ENCODE measurements around the gene CELF4.

The CELF4 gene

GRCh38 chr18:37389684-37390368 lies 175.8 kb downstream of the CELF4 start:
- no peaks in the 10 kb centered on the region for H3K36me3 ChIP-seq (ENCODE audit: control insufficient read depth, low read depth, low read length)

DNA sequence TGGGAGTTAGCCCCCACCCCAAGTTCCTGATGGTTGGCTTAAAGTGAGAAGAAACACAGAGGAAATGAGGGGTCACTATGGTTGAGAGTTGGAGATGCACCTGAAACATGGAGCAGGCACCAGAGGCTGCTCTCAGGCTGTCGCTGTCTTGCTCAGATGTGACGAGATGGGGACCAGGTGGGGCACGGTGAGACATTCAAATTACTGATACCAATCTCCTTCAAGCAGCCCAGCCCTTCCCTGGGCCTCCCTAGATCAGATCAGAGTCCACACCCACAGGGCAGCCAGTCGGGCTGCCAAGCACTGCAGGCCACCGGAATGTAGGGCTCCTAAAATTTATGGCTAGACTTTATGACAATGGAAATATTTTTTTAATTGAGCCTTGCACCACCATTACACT lies 176.6 kb downstream of the CELF4 start:
- H3K4me3 ChIP-seq (ENCODE audit: low read length), result no peak overlapping the region
- H3K36me3 ChIP-seq (ENCODE audit: control insufficient read depth, low read depth, low read length), result no peaks in the 10 kb centered on the region
- peaks cover 29% of the 10 kb centered on the region for H3K27me3 ChIP-seq (ENCODE audit: control insufficient read depth, insufficient read depth, low read length)
- H3K9ac ChIP-seq (ENCODE audit: low read length), result no peak overlapping the region
- peaks cover 10% of the 10 kb centered on the region for H3K4me1 ChIP-seq (ENCODE audit: control insufficient read depth, low read depth, low read length)
- no peak overlapping the region for H3K27ac ChIP-seq (ENCODE audit: low read length)
- peaks cover 6% of the 10 kb centered on the region for H3K9me3 ChIP-seq (ENCODE audit: control insufficient read depth, low read depth, low read length)

More at GRCh38 chr18:37389684-37390368, 175.8 kb downstream of the CELF4 start:
- H3K4me1 ChIP-seq (ENCODE audit: control insufficient read depth, low read depth, low read length), result peaks cover 7% of the 10 kb centered on the region
- H3K4me3 ChIP-seq (ENCODE audit: low read length), result no peak overlapping the region
- H3K27ac ChIP-seq (ENCODE audit: low read length), result no peak overlapping the region
- H3K9me3 ChIP-seq (ENCODE audit: control insufficient read depth, low read depth, low read length), result peaks cover 6% of the 10 kb centered on the region
- no peak overlapping the region for H3K9ac ChIP-seq (ENCODE audit: low read length)
- H3K27me3 ChIP-seq (ENCODE audit: control insufficient read depth, insufficient read depth, low read length), result peaks cover 29% of the 10 kb centered on the region

- H3K9ac ChIP-seq (ENCODE audit: low read length), result no peak overlapping the region
- H3K4me3 ChIP-seq (ENCODE audit: low read length), result no peak overlapping the region
- H3K9me3 ChIP-seq (ENCODE audit: control insufficient read depth, low read depth, low read length), result peaks cover 6% of the 10 kb centered on the region
- H3K27ac ChIP-seq (ENCODE audit: low read length), result no peak overlapping the region
- H3K36me3 ChIP-seq (ENCODE audit: control insufficient read depth, low read depth, low read length), result no peaks in the 10 kb centered on the region
- H3K4me1 ChIP-seq (ENCODE audit: control insufficient read depth, low read depth, low read length), result peaks cover 13% of the 10 kb centered on the region
- peaks cover 26% of the 10 kb centered on the region for H3K27me3 ChIP-seq (ENCODE audit: control insufficient read depth, insufficient read depth, low read length)
Measured at GRCh38 chr18:37388413-37388812, 177.2 kb downstream of the CELF4 start.

DNA sequence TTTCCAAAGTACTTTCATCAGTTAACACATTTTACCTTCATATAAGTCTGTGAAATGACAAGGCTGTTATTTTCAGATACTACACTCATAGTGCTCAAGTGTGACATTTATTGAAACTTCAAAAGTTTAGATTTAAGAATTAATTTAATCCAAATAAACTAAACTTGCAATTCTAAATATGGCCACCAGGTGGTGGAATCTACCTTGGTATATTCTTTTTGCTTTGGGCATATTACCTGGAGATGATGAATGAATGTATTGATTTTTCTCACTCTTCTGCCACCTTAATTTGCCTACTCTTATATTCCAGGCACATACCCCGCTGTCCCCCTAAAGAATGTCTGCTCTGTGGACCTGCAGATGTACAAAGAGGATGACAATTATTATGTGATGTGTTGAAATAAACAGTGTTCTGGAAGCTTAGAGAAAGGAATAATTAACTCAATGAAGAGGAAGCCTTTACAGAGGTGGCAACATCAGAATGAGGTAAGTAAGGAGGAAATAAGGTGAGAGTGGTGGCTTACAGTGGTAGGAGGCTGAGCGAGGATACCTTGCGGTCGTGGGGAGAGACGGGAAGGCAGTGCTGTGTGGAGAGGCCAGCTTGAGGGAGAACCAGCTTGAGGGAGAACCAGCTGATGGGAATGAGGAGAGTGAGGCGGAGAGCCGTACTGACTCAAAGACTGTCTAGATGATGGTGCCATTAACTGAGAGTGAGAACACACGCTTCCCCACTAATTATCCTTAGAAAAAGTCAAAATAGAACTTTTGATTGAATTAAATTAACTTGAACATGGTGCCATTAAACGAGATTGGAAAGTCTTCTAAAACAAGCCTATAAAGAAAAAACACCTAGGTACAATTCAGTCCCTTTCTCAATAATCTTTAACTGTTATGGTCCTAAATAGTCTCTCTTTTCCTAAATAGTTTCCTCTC lies 179.5 kb downstream of the CELF4 start:
- no peak overlapping the region for H3K27ac ChIP-seq (ENCODE audit: low read length)

GRCh38 chr18:37383846-37384595 lies 181.6 kb downstream of the CELF4 start:
- no peaks in the 10 kb centered on the region for H3K27me3 ChIP-seq (ENCODE audit: control insufficient read depth, insufficient read depth, low read length)
- H3K4me1 ChIP-seq (ENCODE audit: control insufficient read depth, low read depth, low read length), result peaks cover 8% of the 10 kb centered on the region
- H3K27ac ChIP-seq (ENCODE audit: low read length), result no peak overlapping the region
- H3K36me3 ChIP-seq (ENCODE audit: control insufficient read depth, low read depth, low read length), result no peaks in the 10 kb centered on the region
- H3K4me3 ChIP-seq (ENCODE audit: low read length), result no peak overlapping the region
- no peaks in the 10 kb centered on the region for H3K9me3 ChIP-seq (ENCODE audit: control insufficient read depth, low read depth, low read length)
- H3K9ac ChIP-seq (ENCODE audit: low read length), result no peak overlapping the region

More for the DNA sequence above, 179.5 kb downstream of the CELF4 start:
- Histone ChIP-seq H3K4me1 (ENCODE audit: control insufficient read depth, low read depth, low read length) (peaks cover 8% of the 10 kb centered on the region), H3K9me3 (ENCODE audit: control insufficient read depth, low read depth, low read length) (peaks cover 6% of the 10 kb centered on the region), H3K4me3 (ENCODE audit: low read length) (no peak overlapping the region), H3K9ac (ENCODE audit: low read length) (no peak overlapping the region), H3K27me3 (ENCODE audit: control insufficient read depth, insufficient read depth, low read length) (peaks cover 3% of the 10 kb centered on the region), H3K36me3 (ENCODE audit: control insufficient read depth, low read depth, low read length) (no peaks in the 10 kb centered on the region)

DNA sequence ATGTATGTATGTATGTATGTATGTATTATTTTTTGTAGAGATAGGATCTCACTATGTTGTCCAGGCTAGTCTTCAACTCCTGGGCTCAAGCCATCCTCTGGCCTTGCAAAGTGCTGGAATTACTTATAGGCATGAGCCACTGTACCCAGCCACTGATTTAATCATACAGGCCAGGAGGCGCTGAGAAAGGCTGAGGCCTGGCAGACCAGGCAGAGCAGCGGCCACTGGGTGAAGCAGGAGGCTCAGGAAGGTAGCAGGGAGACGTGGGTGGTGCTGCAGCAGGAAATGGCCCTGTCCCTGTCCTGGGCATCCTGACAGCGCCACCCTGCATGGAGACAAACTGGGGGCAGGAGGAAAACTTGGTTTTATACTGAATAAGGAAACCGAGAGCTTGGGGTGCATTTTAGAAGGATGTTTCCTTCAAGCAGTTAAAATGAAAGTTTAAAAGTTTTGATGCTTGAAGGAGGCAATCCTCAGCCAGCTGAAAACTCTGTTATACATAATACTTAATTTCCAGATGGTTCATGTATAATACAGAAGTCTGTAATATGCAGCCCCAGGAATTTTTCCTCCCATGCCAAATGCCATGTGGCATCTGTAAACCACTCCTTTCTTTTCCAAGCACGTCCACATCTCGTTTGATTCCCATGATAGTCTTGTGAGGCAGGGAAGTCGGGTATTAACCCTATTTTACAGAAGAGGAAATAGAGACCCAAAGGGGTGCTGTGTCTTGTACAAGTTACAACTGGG lies 182.4 kb downstream of the CELF4 start:
- Histone ChIP-seq H3K27ac (ENCODE audit: low read length) (no peak overlapping the region), H3K4me1 (ENCODE audit: control insufficient read depth, low read depth, low read length) (peaks cover 8% of the 10 kb centered on the region), H3K4me3 (ENCODE audit: low read length) (no peak overlapping the region), H3K27me3 (ENCODE audit: control insufficient read depth, insufficient read depth, low read length) (no peaks in the 10 kb centered on the region), H3K9me3 (ENCODE audit: control insufficient read depth, low read depth, low read length) (no peaks in the 10 kb centered on the region), H3K9ac (ENCODE audit: low read length) (no peak overlapping the region), H3K36me3 (ENCODE audit: control insufficient read depth, low read depth, low read length) (no peaks in the 10 kb centered on the region)

DNA sequence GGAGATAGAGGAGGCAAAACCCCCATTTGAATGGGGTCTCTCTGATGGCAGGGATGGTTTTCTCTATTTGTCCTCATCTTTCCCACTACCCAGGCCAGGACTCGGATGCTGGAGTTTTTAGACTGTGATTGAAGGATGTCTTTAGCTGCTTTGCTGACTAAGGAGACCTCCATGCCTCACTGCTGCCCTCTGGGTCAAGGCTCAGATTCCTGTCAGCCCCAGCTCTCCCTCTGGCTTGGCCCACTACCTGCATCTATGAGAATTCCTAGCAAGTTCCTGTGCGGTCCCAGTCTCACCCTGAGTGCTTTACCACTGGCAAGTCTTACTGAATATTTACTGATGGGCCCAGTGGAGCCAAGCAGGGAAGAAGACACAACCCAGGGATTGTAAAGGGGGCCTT lies 184.0 kb downstream of the CELF4 start:
- Histone ChIP-seq H3K27ac (ENCODE audit: low read length) (no peak overlapping the region), H3K9me3 (ENCODE audit: control insufficient read depth, low read depth, low read length) (no peaks in the 10 kb centered on the region), H3K9ac (ENCODE audit: low read length) (no peak overlapping the region), H3K4me3 (ENCODE audit: low read length) (no peak overlapping the region), H3K27me3 (ENCODE audit: control insufficient read depth, insufficient read depth, low read length) (no peaks in the 10 kb centered on the region), H3K4me1 (ENCODE audit: control insufficient read depth, low read depth, low read length) (peaks cover 8% of the 10 kb centered on the region), H3K36me3 (ENCODE audit: control insufficient read depth, low read depth, low read length) (no peaks in the 10 kb centered on the region)

- Histone ChIP-seq H3K4me1 (ENCODE audit: control insufficient read depth, low read depth, low read length) (peaks cover 8% of the 10 kb centered on the region), H3K9ac (ENCODE audit: low read length) (no peak overlapping the region), H3K9me3 (ENCODE audit: control insufficient read depth, low read depth, low read length) (no peaks in the 10 kb centered on the region), H3K4me3 (ENCODE audit: low read length) (no peak overlapping the region), H3K27me3 (ENCODE audit: control insufficient read depth, insufficient read depth, low read length) (no peaks in the 10 kb centered on the region), H3K27ac (ENCODE audit: low read length) (no peak overlapping the region), H3K36me3 (ENCODE audit: control insufficient read depth, low read depth, low read length) (no peaks in the 10 kb centered on the region)
Measured at GRCh38 chr18:37380546-37381110, 185.0 kb downstream of the CELF4 start.

GRCh38 chr18:37378336-37379010 lies 187.1 kb downstream of the CELF4 start:
- H3K9me3 ChIP-seq (ENCODE audit: control insufficient read depth, low read depth, low read length), result no peaks in the 10 kb centered on the region
- H3K27me3 ChIP-seq (ENCODE audit: control insufficient read depth, insufficient read depth, low read length), result no peaks in the 10 kb centered on the region
- H3K4me1 ChIP-seq (ENCODE audit: control insufficient read depth, low read depth, low read length), result no peaks in the 10 kb centered on the region
- no peaks in the 10 kb centered on the region for H3K36me3 ChIP-seq (ENCODE audit: control insufficient read depth, low read depth, low read length)
- H3K4me3 ChIP-seq (ENCODE audit: low read length), result no peak overlapping the region
- H3K9ac ChIP-seq (ENCODE audit: low read length), result no peak overlapping the region
- H3K27ac ChIP-seq (ENCODE audit: low read length), result no peak overlapping the region

- Histone ChIP-seq H3K9me3 (ENCODE audit: control insufficient read depth, low read depth, low read length) (no peaks in the 10 kb centered on the region), H3K9ac (ENCODE audit: low read length) (no peak overlapping the region), H3K36me3 (ENCODE audit: control insufficient read depth, low read depth, low read length) (no peaks in the 10 kb centered on the region), H3K27me3 (ENCODE audit: control insufficient read depth, insufficient read depth, low read length) (no peaks in the 10 kb centered on the region), H3K4me1 (ENCODE audit: control insufficient read depth, low read depth, low read length) (no peaks in the 10 kb centered on the region), H3K4me3 (ENCODE audit: low read length) (no peak overlapping the region), H3K27ac (ENCODE audit: low read length) (no peak overlapping the region)
Measured at GRCh38 chr18:37375181-37375580, 190.4 kb downstream of the CELF4 start.

Data from iPS-18a (cell line).